ENCODE measurements around the gene PRRT2. TPM values are rescaled to one million over a fixed set of nuclear protein-coding genes. Genes with fewer than 3 reads are reported as not detected.
A peak's percentile ranks its signal among the peaks of the same experiment; 100 is the strongest.
"Not testable (repeated sequence)": the region's sequence is repeated elsewhere in the genome, so short reads cannot be mapped to it uniquely, and the experiment has no call there.

The PRRT2 gene
- polyA plus RNA-seq (ENCODE audit: insufficient read length in 12 of 12), result 10 to 100 TPM in 10 of 12 donors, 1 to 10 TPM in 1, not detected in 1; 9.3 to 42.8 (median 13.9) TPM
- long read RNA-seq, donor 1, transcript PRRT2-222 (2 exons, 2,867 nt), result major isoform, 5 of 10 reads
- long read RNA-seq, donor 1, transcript PRRT2-205 (3 exons, 1,470 nt), result major isoform, 5 of 10 reads
- long read RNA-seq, donor 1, partial matches to known transcripts, result 0 of 10 reads
- long read RNA-seq, donor 1, other reads (novel, unspliced or antisense), result 0 of 10 reads
- long read RNA-seq, donor 2, partial matches to known transcripts, result 0 of 4 reads
- long read RNA-seq, donor 2, other reads (novel, unspliced or antisense), result 0 of 4 reads
- long read RNA-seq, donor 3, partial matches to known transcripts, result 0 of 2 reads
- long read RNA-seq, donor 3, other reads (novel, unspliced or antisense), result 0 of 2 reads
- long read RNA-seq, donor 4, partial matches to known transcripts, result 0 of 3 reads
- long read RNA-seq, donor 4, other reads (novel, unspliced or antisense), result 0 of 3 reads
- long read RNA-seq, donor 5, transcript PRRT2-222 (2 exons, 2,867 nt), result major isoform, 7 of 10 reads
- long read RNA-seq, donor 5, partial matches to known transcripts, result 0 of 10 reads
- long read RNA-seq, donor 5, other reads (novel, unspliced or antisense), result 0 of 10 reads
- long read RNA-seq, donor 6, partial matches to known transcripts, result 0 of 3 reads
- long read RNA-seq, donor 6, other reads (novel, unspliced or antisense), result 0 of 3 reads
- long read RNA-seq, donor 7, partial matches to known transcripts, result 0 of 6 reads
- long read RNA-seq, donor 7, other reads (novel, unspliced or antisense), result 0 of 6 reads
- long read RNA-seq, donor 8, partial matches to known transcripts, result 0 of 7 reads
- long read RNA-seq, donor 8, other reads (novel, unspliced or antisense), result 0 of 7 reads
- long read RNA-seq, donor 9, partial matches to known transcripts, result 0 of 7 reads
- long read RNA-seq, donor 9, other reads (novel, unspliced or antisense), result 0 of 7 reads
- long read RNA-seq, donor 10, partial matches to known transcripts, result 0 of 5 reads
- long read RNA-seq, donor 10, other reads (novel, unspliced or antisense), result 0 of 5 reads
- long read RNA-seq, donor 11, partial matches to known transcripts, result 0 of 5 reads
- long read RNA-seq, donor 11, other reads (novel, unspliced or antisense), result 0 of 5 reads

DNA sequence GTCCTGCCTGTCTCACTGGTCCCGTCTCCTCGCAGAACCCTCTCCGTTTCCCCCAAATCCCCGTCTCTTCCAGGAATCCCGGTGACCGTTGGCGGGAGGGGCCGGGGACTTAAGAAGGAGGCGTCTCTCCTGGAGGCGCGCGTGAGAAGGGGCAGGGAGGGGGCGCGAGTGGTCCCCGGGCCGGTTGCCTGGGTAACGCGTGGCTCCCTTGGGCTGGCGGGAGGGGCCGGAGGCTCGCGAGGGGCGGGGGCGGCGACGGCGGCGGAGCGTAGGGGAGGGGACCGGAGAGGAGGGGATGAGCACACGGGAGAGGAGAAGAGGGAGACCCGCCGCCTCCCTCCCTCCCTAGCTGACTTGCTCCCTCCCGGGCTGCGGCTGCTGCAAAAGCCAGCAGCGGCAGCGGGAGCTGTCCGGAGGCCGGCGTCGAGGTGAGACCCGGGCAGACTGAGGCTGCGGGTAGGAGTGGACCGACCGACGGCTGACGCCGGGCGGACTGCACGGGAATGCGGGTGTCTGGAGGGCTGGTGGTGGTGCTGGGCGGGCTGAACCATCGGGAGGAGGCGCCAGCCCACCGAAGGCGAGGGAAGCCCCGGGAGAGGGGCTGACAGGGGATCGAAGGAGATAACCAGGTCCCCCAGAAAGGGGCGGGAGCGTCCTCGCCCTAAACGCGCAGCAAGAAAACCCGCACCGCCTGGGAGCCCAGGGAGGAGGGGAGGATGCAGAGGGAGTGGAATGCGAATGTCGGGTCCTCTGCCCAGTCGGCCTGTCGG lies at the start of gene PRRT2:
TSS of gene PRRT2 (plus strand) at position 298 of the 770 bp plus-strand sequence. CDS start 862 bp downstream, outside the sequence.
- DNase-seq, result peak; percentile 86

GRCh38 chr16:29763326-29763725 lies 48.7 kb upstream of the PRRT2 start:
- no peak for DNase-seq

DNA sequence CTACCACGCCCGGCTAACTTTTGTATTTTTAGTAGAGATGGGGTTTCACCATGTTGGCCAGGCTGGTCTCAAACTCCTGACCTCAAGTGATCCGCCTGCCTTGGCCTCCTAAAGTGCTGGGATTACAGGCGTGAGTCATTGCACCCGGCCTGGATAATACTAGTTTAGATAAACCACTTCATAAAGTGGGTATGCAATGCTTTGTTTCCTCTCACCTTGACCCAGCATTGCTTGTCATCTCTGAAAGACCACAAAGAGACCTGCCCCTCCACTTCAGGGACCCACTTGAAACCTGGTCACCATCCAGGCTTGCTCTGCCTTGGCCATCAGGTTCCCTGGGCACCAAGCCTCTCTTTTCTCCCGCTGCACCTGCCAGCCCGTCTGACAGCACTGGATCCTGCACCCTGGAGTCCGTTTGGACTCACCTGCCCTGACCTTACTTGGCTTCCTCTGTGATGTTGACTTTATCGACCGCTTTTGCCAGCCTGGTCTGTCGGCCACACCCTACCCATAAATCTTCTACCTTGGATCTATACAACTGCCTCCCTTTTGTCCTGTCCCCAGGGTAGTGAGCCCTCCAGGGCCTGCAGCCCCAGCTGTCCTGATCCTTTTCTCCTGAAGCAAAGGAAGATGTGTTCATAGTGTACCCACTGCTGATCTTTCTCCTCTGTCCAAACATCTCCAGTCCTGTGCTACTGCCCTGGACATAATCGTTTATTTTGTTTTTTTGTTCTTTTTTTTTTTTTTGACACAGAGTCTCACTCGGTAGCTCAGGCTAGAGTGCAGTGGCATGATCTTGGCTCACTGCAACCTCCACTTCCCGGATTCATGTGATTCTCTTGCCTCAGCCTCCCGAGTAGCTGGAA lies 46.6 kb upstream of the PRRT2 start:
- DNase-seq, result no peak

DNA sequence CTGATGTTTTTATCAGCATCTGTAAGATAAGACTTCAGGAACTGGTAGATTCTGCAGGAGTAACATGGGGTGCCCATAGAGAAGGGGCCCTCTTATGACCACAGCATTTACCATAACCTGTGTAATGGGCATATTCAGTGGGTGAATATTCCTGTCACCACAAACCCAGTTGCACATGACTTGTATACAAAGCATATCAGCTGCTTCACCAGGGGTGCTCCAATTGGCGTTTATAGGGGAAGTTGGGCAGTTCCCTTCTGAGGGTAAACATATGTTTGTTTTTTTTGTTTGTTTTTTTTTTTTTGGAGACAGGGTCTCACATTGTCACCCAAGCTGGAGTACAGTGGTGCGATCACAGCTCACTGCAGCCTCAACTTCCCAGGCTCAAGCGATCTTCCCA lies 45.4 kb upstream of the PRRT2 start:
- no peak for DNase-seq

DNA sequence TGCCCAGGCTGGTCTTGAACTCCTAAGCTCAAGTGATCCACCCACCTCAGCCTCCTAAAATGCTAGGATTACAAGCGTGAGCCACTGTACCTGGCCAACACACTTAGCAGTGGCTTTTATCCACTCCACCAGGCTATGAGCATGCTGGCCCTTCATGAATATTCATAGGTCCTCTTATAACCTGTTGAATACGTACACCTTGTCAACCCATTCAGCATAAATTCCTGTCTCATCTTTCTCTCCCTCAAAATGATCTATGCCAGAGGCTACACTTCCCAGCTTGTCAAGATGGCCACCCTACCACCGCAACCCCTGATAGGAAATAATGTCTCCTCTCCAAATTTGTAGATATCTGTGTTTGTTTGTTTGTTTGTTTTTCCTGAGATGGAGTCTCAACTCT lies 44.9 kb upstream of the PRRT2 start:
- DNase-seq, result no peak

GRCh38 chr16:29769507-29769906 lies 42.5 kb upstream of the PRRT2 start:
- DNase-seq, result no peak

DNA sequence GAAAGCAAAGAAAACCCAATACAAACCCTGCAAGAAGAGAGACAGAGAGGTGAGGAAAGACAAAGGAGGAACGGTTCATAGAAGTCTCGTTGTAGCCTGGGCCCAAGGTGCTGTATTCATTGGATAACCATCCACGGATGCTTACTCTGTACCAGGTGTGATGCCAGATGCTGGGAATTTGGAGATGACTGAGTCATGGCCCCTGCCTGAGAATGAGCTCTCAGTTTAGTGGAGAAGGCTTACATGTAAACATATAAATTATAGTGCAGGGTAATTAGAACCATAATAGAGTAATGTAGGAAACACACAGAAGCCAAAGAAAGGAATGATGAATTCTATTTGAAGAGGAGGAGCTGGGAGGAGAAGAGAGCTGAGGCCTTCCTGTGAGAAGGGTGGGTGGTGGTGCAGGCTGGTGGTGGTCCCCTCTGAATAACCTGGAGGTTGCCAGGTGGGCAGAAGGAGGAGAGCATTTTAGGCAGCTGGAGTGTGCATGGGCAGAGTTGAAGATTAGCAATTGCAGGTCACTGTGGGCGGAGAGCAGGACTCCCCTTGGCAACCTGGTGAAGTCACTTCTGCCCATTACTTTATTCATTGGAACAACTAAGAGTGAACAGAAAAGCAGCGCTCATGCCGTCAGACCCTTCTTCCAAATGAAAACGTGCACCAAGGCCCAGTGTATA lies 41.6 kb upstream of the PRRT2 start:
- DNase-seq, result no peak

DNA sequence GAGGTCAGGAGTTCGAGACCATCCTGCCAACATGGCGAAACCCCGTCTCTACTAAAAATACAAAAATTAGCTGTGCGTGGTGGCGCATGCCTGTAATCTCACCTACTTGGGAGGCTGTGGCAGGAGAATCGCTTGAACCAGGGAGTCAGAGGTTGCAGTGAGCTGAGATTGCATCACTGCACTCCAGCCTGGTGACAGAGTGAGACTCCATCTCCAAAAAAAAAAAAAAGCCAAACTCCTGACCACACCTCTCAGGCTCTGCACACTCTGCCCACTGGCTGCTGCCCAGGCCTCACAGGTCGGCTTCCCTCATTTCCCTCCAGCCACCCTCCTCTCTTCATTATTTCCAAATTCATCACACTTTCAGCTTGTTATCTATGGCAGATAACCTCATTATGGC lies 39.7 kb upstream of the PRRT2 start:
- not testable (repeated sequence) for DNase-seq

DNA sequence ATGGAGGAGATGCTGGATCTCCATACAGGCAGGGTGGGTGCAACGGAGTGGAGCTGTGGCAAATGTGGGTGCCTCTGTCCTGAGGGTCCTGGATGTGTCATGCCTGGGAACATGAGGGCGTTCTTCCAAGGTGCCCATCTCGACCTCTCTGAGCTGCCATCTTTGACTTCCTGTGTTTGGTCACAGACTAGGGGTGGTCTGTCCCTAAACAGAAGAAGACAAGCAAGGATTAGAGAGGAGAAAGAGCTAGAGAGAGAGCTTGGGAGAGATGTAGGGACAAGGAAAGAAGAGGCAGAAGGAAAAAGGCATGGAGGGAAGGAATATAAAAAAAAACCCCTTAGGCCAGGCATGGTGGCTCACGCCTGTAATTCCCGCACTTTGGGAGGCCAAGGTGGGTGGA lies 37.3 kb upstream of the PRRT2 start:
- DNase-seq, result no peak

- no peak for DNase-seq
Measured at GRCh38 chr16:29775742-29776408, 36.1 kb upstream of the PRRT2 start.

- no peak for DNase-seq
Measured at GRCh38 chr16:29777576-29778350, 34.2 kb upstream of the PRRT2 start, which contains the start of gene ZG16. Gene ZG16, plus strand, starts transcription at chr16:29778256. Its CDS starts 1,011 bp downstream, at chr16:29779267.

- DNase-seq, result no peak
Measured at GRCh38 chr16:29779474-29779873, 32.5 kb upstream of the PRRT2 start.

GRCh38 chr16:29783094-29783953 lies 28.7 kb upstream of the PRRT2 start:
- not testable (repeated sequence) for DNase-seq

- no peak for DNase-seq
Measured at GRCh38 chr16:29784157-29784556, 27.8 kb upstream of the PRRT2 start.

- peak; percentile 42 for DNase-seq
Measured at GRCh38 chr16:29784901-29785500, 27.0 kb upstream of the PRRT2 start.

GRCh38 chr16:29787155-29787554 lies 24.8 kb upstream of the PRRT2 start:
- not testable (repeated sequence) for DNase-seq

- DNase-seq, result no peak
Measured at GRCh38 chr16:29789775-29790182, 22.2 kb upstream of the PRRT2 start.

Data from muscle of arm (tissue), 14 donors.